ENCODE results near the gene AP3S2. TPM values are rescaled to one million over a fixed set of nuclear protein-coding genes. Genes with fewer than 3 reads are reported as not detected.

AP3S2 gene
- total RNA-seq, 1 donor from 2014 or later: 60.5 TPM

- Mint-ChIP-seq H3K9me3 (ENCODE audit: unreplicated experiment) (peaks cover 3% of the 10 kb centered on the region), H3K27ac (ENCODE audit: unreplicated experiment) (no peak overlapping the region), H3K4me1 (ENCODE audit: low read depth, unreplicated experiment) (peaks cover 2% of the 10 kb centered on the region), H3K4me3 (ENCODE audit: unreplicated experiment) (no peak overlapping the region), H3K27me3 (ENCODE audit: unreplicated experiment) (no peaks in the 10 kb centered on the region), H3K36me3 (ENCODE audit: unreplicated experiment) (no peaks in the 10 kb centered on the region)
- no peak for TF ChIP-seq CTCF (IDR thresholded peaks at IDR 0.05; ENCODE audit: partially characterized antibody, unreplicated experiment)
- no peak for DNase-seq
Measured at GRCh38 chr15:89909611-89910010, 15.8 kb upstream of the AP3S2 start.

GRCh38 chr15:89908226-89908625 is 14.4 kb upstream of the AP3S2 start:
- no peaks in the 10 kb centered on the region for H3K4me1 Mint-ChIP-seq (ENCODE audit: low read depth, unreplicated experiment)
- H3K9me3 Mint-ChIP-seq (ENCODE audit: unreplicated experiment): peaks cover 3% of the 10 kb centered on the region
- TF ChIP-seq CTCF (IDR thresholded peaks at IDR 0.05; ENCODE audit: partially characterized antibody, unreplicated experiment): no peak
- no peak overlapping the region for H3K4me3 Mint-ChIP-seq (ENCODE audit: unreplicated experiment)
- no peaks in the 10 kb centered on the region for H3K36me3 Mint-ChIP-seq (ENCODE audit: unreplicated experiment)
- no peak for DNase-seq
- H3K27ac Mint-ChIP-seq (ENCODE audit: unreplicated experiment): no peak overlapping the region
- no peaks in the 10 kb centered on the region for H3K27me3 Mint-ChIP-seq (ENCODE audit: unreplicated experiment)

- Mint-ChIP-seq H3K9me3 (ENCODE audit: unreplicated experiment) (peaks cover 3% of the 10 kb centered on the region), H3K36me3 (ENCODE audit: unreplicated experiment) (no peaks in the 10 kb centered on the region), H3K27me3 (ENCODE audit: unreplicated experiment) (no peaks in the 10 kb centered on the region), H3K27ac (ENCODE audit: unreplicated experiment) (no peak overlapping the region), H3K4me3 (ENCODE audit: unreplicated experiment) (no peak overlapping the region), H3K4me1 (ENCODE audit: low read depth, unreplicated experiment) (no peaks in the 10 kb centered on the region)
- no peak for TF ChIP-seq CTCF (IDR thresholded peaks at IDR 0.05; ENCODE audit: partially characterized antibody, unreplicated experiment)
- DNase-seq: no peak
Measured at GRCh38 chr15:89907289-89907688, 13.5 kb upstream of the AP3S2 start.

- no peak overlapping the region for H3K4me3 Mint-ChIP-seq (ENCODE audit: unreplicated experiment)
- no peaks in the 10 kb centered on the region for H3K36me3 Mint-ChIP-seq (ENCODE audit: unreplicated experiment)
- DNase-seq: no peak
Measured at GRCh38 chr15:89905846-89906378, 12.1 kb upstream of the AP3S2 start.

More at GRCh38 chr15:89905846-89906378, 12.1 kb upstream of the AP3S2 start:
- Mint-ChIP-seq H3K27me3 (ENCODE audit: unreplicated experiment) (no peaks in the 10 kb centered on the region), H3K9me3 (ENCODE audit: unreplicated experiment) (peaks cover 3% of the 10 kb centered on the region), H3K4me1 (ENCODE audit: low read depth, unreplicated experiment) (no peaks in the 10 kb centered on the region), H3K27ac (ENCODE audit: unreplicated experiment) (no peak overlapping the region)
- TF ChIP-seq CTCF (IDR thresholded peaks at IDR 0.05; ENCODE audit: partially characterized antibody, unreplicated experiment): no peak

All from glutamatergic neuron (in vitro differentiated cells).